Fibroblast of skin of left quadriceps (primary cell): ENCODE data around the gene CKB.
A peak's percentile ranks its signal among the peaks of the same experiment; 100 is the strongest.
"Not testable (repeated sequence)": the region's sequence is repeated elsewhere in the genome, so short reads cannot be mapped to it uniquely, and the experiment has no call there.

Experiments
- DNase-seq, 2 experiments: peaks; one replicate each; pipeline ENCODE4 v3.0.0-alpha.2; 2013; ENCODE audit warnings: low read depth in 2 of 2

Gene CKB

GRCh38 chr14:103512180-103512579 is 10.4 kb downstream of the CKB start:
- DNase-seq, result not testable (repeated sequence)

DNA sequence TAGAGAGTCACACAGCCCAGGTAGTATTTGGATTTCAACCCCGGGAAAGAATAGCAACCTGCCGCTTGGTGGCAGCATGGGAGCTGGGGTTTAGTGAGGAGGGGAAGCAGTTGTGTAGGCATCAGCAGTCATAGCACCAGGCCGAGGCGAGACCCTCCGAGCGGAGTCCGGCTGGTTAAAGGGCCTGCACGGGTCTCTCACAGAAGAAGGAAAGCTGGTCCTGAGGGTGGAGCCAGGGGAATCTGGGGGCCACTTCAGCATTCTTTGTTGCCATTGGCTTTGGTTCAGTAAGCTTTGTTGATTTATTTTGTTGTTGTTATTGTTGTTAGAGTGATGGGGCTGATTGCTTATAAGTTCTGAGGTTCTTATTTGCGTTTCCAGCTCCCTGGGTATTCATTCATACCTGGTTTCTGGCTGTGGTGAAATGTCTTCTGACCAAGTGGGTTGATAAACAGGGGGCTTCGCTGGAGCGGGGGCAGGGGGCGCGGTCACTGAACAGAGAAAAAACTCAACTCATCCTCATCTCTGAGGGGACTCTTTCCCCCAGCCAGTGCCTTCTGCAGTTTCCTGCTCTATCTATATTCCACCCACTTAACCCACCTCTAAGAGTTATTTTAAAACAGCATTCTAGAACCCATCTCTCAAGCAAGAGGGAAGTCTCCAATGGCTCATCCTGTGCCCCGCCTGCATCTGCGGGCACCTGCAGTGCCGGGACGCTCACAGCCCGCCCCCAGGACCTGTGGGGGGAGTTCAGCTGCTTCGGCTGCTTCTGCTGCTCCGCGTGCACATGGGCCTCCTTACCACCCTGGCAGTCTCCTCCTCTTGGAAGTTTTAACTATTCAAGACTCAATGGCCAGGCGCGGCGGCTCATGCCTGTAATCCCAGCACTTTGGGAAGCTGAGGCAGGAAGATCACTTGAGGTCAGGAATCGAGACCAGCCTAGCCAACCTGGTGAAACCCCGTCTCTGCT is 11.6 kb downstream of the CKB start:
- no peak for DNase-seq

DNA sequence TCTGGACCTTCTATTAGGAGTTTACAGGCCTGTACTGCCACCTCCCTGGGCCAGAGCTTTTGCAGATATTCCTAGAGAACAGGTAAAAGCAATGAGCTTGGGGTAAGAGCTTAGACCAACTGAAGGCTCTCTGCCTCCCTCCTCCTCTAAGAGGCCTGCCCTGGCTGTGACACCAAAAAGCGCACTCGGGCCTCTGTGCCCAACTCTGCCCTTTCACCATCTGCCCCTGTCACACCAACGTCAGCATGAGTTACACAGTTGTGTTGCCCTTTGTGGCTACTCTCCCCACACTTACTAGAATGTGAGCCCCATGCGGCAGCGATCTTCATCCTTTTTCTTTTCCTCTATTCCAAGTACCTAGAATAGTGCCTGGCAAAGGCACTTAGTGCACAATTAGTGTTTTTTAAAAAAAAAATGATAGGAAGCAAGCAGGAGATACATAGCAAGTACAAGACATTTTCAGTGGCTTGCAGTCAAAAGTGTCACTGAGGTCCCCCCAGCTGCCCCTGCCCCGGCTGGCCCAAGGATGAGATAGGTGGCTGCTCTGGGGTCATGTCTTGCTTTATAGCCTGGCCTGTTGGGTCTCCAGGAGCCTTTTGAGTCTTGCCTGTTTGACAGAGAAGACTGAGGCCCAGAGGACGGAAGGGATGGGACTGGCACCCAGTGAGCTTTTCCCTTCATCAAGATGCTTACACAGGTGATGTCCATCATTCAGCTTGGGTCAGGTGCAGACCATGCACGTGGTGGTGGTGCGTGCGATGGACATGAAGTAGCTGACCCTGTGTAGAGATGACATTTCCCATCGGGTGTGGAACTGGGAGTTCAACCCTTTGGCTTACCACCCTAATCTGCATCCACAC is 12.5 kb downstream of the CKB start:
- DNase-seq, result no peak

DNA sequence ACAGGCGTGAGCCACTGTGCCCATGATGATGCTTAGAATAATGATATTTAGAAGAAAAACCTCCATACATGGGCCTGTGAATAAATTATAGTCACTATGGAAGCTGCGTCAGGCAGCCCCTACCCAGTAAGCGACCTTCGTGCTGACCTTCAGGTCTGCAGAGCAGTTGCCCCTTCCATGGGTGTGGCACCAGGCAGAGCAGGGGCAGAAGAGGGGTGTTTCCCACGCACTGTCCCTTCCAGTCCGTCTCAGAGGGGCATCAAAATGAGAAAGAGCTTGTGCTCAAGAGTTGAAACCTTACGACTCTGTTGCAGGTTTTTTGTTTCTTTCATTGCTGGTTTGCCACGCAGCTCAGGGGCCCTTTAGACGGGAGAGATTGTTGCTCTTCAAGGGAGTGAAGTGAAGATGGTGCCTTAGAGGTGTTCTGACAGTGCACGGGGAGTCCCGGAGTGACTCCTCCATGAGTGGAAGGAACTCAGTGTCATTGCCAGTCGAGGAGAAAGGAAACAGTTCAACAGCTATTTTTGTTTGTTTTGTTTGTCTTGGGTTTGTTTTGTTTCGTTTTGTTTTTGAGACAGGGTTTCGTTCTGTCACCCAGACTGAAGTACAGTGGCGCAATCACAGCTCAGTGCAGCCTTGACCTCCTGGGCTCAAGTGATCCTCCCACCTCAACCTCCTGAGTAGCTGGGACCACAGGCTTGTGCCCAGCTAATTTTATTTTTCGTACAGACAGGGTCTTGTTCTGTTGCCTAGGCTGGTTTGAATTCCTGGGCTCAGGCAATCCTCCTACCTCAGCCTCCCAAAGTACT is 13.9 kb downstream of the CKB start:
- DNase-seq, result no peak

GRCh38 chr14:103507751-103508150 is 14.9 kb downstream of the CKB start:
- no peak for DNase-seq

DNA sequence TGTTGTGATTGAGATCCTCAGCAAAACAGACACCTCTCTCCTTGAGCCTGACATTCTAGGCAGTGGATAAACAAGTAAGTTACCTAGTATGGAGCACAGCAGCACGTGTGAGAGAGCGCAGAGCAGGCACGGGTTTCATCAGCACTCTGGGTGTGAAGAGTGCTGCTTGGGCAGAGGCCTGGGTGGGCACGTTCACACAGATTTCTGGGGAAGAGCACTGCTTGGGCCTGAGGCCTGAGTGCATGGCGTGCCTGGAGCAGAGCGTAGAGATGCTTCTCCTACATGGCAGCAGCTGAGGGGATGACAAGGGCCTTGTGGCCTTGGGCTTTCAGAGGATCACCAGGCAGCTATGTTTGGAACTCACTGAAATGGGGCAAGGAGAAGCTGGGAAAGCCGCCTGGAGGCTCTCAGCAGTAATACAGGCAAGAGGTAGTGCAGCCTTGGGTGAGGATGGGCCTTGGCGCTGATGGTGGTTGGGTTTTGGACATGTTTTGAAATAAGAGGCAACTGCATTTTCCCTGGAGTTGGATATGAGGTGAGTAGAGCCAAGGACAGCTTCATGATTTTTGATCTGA is 17.6 kb downstream of the CKB start:
- no peak for DNase-seq

- no peak for DNase-seq
Measured at GRCh38 chr14:103503296-103503695, 19.3 kb downstream of the CKB start.

DNA sequence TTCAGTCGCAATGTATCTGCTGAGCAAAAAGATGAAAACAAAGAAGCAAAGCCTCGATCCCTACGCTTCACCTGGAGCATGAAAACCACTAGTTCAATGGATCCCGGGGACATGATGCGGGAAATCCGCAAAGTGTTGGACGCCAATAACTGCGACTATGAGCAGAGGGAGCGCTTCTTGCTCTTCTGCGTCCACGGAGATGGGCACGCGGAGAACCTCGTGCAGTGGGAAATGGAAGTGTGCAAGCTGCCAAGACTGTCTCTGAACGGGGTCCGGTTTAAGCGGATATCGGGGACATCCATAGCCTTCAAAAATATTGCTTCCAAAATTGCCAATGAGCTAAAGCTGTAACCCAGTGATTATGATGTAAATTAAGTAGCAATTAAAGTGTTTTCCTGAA is 19.8 kb downstream of the CKB start:
- DNase-seq, result no peak

- no peak for DNase-seq
Measured at GRCh38 chr14:103501921-103502669, 20.5 kb downstream of the CKB start.

DNA sequence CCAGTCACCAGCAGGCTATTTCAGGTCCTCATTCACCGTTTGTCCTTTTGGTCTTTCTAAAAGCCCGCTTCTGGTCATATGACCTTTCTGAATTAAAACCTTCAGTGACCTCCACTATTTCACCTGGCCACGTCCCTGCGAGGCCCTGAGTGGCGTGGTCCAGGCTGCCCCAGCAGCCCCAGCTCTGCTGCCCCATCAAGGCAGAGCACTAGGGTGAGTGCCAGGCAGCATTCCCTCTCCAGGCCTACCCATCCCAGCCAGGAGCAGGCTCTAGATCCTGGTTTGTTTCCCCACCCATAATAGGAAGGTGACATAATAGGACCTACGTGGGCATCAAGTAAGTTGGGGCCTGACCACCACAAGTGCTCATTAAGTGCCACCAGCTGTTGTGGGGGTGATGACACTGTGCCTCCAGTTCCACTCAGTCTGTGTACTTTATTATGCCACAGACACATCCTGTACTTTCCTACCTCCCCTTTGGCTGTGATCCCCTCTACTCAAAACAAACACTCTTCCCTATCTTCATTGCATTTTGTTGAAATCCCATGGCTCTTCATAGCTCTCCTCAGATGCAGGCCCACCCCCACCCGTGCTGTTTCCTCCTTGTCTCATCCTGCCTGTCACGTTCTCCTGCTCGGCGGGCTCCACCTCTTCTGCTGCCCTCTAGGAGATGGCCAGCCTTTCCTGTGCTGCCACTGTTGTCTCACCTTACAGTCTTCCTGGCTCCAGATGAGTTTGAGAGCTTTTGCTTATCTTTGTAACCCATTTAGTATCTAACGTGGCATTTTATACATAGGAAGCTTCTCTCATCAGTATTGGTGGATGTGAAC is 21.4 kb downstream of the CKB start:
- DNase-seq, result no peak

GRCh38 chr14:103500148-103500990 is 22.3 kb downstream of the CKB start:
- DNase-seq, result peak; percentile 50 to 57

GRCh38 chr14:103499709-103500108 is 22.9 kb downstream of the CKB start:
- no peak for DNase-seq

GRCh38 chr14:103496776-103497175 is 25.9 kb downstream of the CKB start:
- DNase-seq, result no peak

DNA sequence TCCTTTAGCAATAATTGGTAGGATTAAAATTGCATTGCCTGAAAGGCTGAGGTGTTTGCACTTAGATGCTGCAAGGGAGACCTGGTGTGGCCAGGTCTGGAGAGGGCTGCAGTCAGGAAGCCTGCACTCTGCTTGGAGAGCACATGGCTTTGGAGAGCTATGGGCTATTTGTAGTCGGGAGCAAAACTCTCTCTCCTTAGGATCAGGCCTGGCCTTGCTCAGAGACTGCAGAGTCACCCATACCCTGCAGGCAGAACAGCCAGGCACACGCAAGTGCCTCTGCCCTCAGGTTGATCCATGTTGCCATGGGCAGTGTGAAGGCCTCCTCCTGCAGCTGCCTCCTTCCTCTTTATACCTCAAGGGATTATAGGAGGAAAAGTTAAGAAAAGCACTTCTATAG is 26.8 kb downstream of the CKB start:
- DNase-seq, result no peak

DNA sequence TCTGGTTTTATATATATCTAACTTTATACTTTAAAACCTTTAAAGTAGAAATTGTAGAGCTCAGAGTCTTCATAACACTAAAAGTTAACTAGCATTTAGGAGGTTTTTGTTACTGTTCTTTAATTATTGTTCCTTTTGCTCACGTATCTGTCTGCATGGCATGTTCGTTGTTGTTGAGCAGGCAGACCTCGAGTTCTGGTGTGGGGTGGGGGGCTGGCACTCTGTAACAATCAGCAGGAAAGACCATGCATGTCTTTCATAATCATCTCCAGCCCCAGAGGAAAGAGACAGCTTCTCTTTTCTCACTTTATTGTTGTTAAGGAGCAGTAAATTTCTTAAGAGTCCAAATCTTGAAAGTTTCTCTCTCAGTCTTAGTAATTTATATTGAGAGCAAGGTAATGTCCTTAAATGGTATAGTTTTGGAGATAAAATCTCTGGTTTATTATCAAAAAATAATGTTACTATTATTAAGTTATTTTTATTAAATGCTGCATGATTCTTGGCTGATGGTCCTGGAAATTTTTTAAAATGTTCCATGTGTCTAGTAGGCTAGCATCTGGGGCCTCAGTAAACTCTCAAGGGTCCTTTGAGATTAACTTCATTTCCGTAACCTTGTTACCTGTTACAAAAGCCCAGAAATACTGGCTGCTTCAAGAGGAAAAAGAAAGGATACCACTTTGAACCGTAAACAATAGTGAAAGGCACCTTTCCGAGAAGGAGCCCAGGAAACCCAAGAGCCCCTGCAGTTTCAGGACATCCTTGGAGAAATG is 30.3 kb downstream of the CKB start:
- no peak for DNase-seq

DNA sequence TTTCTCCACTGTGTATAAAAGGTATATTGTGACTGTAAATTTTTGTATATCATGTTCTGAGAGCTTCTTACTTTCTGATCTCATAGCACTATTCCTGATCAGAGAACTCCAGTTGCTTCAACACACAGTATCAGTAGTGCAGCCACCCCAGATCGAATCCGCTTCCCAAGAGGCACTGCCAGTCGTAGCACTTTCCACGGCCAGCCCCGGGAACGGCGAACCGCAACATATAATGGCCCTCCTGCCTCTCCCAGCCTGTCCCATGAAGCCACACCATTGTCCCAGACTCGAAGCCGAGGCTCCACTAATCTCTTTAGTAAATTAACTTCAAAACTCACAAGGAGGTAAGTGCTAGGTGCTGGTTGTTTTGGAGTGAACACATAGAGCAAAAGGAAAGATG is 30.9 kb downstream of the CKB start:
- no peak for DNase-seq

- no peak for DNase-seq
Measured at GRCh38 chr14:103489621-103490020, 33.0 kb downstream of the CKB start.

- DNase-seq, result no peak
Measured at GRCh38 chr14:103488960-103489359, 33.7 kb downstream of the CKB start.
